ENCODE measurements around the gene PKP1. TPM values are rescaled to one million over a fixed set of nuclear protein-coding genes. Genes with fewer than 3 reads are reported as not detected.

PKP1 gene
- polyA plus RNA-seq, 1 experiment: 0.05 TPM

- ChIA-PET CTCF (interaction anchor here (1.0 kb wide), 1 partner anchor 166 kb away, joined by 3 read pairs; no protein-coding TSS in a partner anchor), POLR2A (no interaction called here)
- Histone ChIP-seq H3K27me3 (ENCODE audit: control insufficient read depth, insufficient read depth, low read length) (no peaks in the 10 kb centered on the region), H3K36me3 (ENCODE audit: control insufficient read depth, insufficient read depth, low read length) (no peaks in the 10 kb centered on the region), H3K4me3 (ENCODE audit: low read depth, low read length) (no peak overlapping the region)
- DNase-seq (ENCODE audit: low read depth): no peak
- no peak for TF ChIP-seq CTCF (IDR thresholded peaks at IDR 0.05; ENCODE audit: insufficient read depth, low read depth, low read length)
Observed at GRCh38 chr1:201269281-201269680, 14.0 kb upstream of the PKP1 start.

DNA sequence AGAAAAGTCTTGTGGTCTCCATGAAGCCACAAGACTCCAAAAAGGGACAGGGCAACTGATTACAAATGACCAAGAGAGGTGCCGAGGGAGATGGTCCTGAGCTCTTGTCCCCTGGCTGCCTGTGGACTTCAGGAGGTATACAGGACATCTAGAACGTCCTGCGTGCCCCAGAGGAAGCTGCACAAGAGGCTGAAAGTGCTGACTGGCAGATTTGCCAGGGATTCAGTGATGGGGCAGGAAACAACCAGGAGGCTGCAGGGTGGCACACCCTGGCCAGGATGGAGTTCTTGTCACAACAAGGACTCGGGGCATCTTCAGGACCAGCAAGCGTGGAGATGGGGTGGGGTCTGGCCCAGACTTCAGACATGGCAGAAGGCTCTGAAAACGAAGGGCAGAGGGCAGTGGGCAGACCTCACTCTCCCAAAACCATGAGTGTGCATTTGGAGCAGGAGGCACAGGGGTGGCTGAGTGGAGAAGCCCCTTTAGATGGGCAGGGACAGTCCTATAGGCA is 13.4 kb upstream of the PKP1 start:
- CTCF ChIA-PET: interaction anchor here (1.0 kb wide), 1 partner anchor 165 kb away, joined by 3 read pairs; no protein-coding TSS in a partner anchor
- H3K36me3 ChIP-seq (ENCODE audit: control insufficient read depth, insufficient read depth, low read length): no peaks in the 10 kb centered on the region
- POLR2A ChIA-PET: no interaction called here
- DNase-seq (ENCODE audit: low read depth): no peak
- H3K27me3 ChIP-seq (ENCODE audit: control insufficient read depth, insufficient read depth, low read length): no peaks in the 10 kb centered on the region
- TF ChIP-seq CTCF (IDR thresholded peaks at IDR 0.05; ENCODE audit: insufficient read depth, low read depth, low read length): no peak
- no peak overlapping the region for H3K4me3 ChIP-seq (ENCODE audit: low read depth, low read length)

DNA sequence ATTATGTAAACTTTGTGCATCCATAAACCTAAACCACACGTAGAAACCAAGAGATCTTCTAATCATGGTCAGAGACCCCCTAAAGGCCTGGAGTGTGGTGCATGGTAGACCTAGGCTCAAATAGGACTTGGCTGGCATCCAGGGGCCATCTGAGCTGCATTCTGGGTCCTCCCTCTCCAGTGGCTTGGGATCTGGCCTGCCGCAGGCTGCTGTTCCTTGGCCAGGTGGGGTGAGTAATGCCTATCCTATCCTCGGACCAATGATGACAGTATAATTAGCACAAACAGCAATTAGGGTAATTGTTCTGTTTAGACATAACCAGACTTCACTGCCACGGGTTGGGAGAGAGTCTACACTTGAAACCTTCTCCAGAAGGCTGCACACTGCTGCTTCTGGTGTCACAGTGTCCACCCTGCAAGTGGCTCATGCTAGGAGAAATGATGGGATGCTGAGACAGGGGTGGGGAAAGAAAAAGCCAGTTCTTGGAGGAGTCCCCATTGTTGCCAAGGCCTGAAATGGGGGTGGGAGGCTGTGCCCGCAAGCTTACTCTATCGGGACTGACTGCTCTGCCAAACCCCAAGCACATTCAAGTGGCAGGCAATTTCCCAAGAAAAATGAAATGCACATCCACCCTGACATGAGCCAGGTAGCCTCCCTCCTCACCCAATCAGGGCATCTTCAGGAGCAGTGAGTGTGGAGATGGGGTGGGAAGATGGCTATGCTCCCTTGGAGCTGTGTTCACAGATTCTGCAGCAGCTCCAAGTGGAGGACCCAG is 12.5 kb upstream of the PKP1 start:
- Histone ChIP-seq H3K27me3 (ENCODE audit: control insufficient read depth, insufficient read depth, low read length) (no peaks in the 10 kb centered on the region), H3K4me3 (ENCODE audit: low read depth, low read length) (no peak overlapping the region), H3K36me3 (ENCODE audit: control insufficient read depth, insufficient read depth, low read length) (no peaks in the 10 kb centered on the region)
- no peak for DNase-seq (ENCODE audit: low read depth)
- CTCF ChIA-PET: interaction anchor here (1.1 to 1.2 kb wide), 2 partner anchors 8 to 17 kb away, joined by 4 to 5 read pairs; no protein-coding TSS in a partner anchor
- POLR2A ChIA-PET: no interaction called here
- no peak for TF ChIP-seq CTCF (IDR thresholded peaks at IDR 0.05; ENCODE audit: insufficient read depth, low read depth, low read length)

- TF ChIP-seq CTCF (IDR thresholded peaks at IDR 0.05; ENCODE audit: insufficient read depth, low read depth, low read length): no peak
- CTCF ChIA-PET: interaction anchor here (0.5 kb wide), 1 partner anchor 163 kb away, joined by 3 read pairs; no protein-coding TSS in a partner anchor
- DNase-seq (ENCODE audit: low read depth): no peak
- POLR2A ChIA-PET: no interaction called here
- no peaks in the 10 kb centered on the region for H3K36me3 ChIP-seq (ENCODE audit: control insufficient read depth, insufficient read depth, low read length)
- no peak overlapping the region for H3K4me3 ChIP-seq (ENCODE audit: low read depth, low read length)
- H3K27me3 ChIP-seq (ENCODE audit: control insufficient read depth, insufficient read depth, low read length): no peaks in the 10 kb centered on the region
Observed at GRCh38 chr1:201272799-201273198, 10.5 kb upstream of the PKP1 start.

- ChIA-PET CTCF (no interaction called here), POLR2A (no interaction called here)
- TF ChIP-seq CTCF (IDR thresholded peaks at IDR 0.05; ENCODE audit: insufficient read depth, low read depth, low read length): no peak
- Histone ChIP-seq H3K36me3 (ENCODE audit: control insufficient read depth, insufficient read depth, low read length) (no peaks in the 10 kb centered on the region), H3K27me3 (ENCODE audit: control insufficient read depth, insufficient read depth, low read length) (no peaks in the 10 kb centered on the region), H3K4me3 (ENCODE audit: low read depth, low read length) (no peak overlapping the region)
- no peak for DNase-seq (ENCODE audit: low read depth)
Observed at GRCh38 chr1:201274616-201275252, 8.6 kb upstream of the PKP1 start.

Data from BJ (cell line).